Prostate gland (tissue), 2 donors: ENCODE measurements around the gene SH3BGRL. TPM values are rescaled to one million over a fixed set of nuclear protein-coding genes. Genes with fewer than 3 reads are reported as not detected.

Experiments used
- DNase-seq: peaks from one replicate; pipeline ENCODE4 v3.0.0-alpha.2; 2019; ENCODE audit warnings: low spot score
- H3K27ac ChIP-seq, 2 donors: fragments of 200-600 bp; sonication (generic); 2 replicates each; pipeline ENCODE4 v1.5.1; 2017 to 2019
- H3K27me3 ChIP-seq: fragments of 200-600 bp; sonication (generic); replicated peaks from 2 replicates; pipeline ENCODE4 v1.5.1; 2019; ENCODE audit not compliant: insufficient read depth
- H3K36me3 ChIP-seq, 2 donors: fragments of 200-600 bp; sonication (generic); 1 replicate in 1 of 2; 2 replicates in 1 of 2; pipeline versions ENCODE4 v1.5.1 to v1.8.1; 2017 to 2019
- H3K4me1 ChIP-seq: fragments of 200-600 bp; sonication (generic); replicated peaks from 2 replicates; pipeline ENCODE4 v1.5.1; 2019
- H3K4me3 ChIP-seq, 2 donors: fragments of 200-600 bp; sonication (generic); 2 replicates each; pipeline ENCODE4 v1.5.1; 2017 to 2019
- H3K9me3 ChIP-seq: fragments of 200-600 bp; sonication (generic); 2 replicates; pipeline ENCODE4 v1.5.1; 2017
- CTCF ChIP-seq, 4 experiments: fragments of 200-600 bp in 2 of 4; fragments of 450-650 bp in 2 of 4; sonication (generic) in 2 of 4; IDR thresholded peaks; 1 replicate in 3 of 4; 2 replicates in 1 of 4; pipeline ENCODE4 v1.5.1; 2016 to 2019; ENCODE audit warnings: antibody characterized with exemption in 4 of 4, mild to moderate bottlenecking in 2 of 4, moderate library complexity in 2 of 4
- POLR2A ChIP-seq: fragments of 450-650 bp; IDR thresholded peaks from one replicate; pipeline ENCODE4 v1.6.1; 2016; ENCODE audit warnings: antibody characterized with exemption, mild to moderate bottlenecking
- POLR2AphosphoS5 ChIP-seq: sonication (generic); formaldehyde crosslinking; IDR thresholded peaks from one replicate; pipeline ENCODE4 v1.6.1; 2017; ENCODE audit warnings: antibody characterized with exemption
- WGBS: methylation state at CpG from one replicate; pipeline ENCODE4 v1.1.5; 2018; 5-methylcytosine and 5-hydroxymethylcytosine counted together
- intact Hi-C: fragments of 100-400 bp; cut with DNase I; formaldehyde crosslinking; loops from one replicate; pipeline ENCODE4 v1.14.2; 2022
- total RNA-seq, 2 donors: library from RNA; depleted of rRNA; stranded (reverse); fragments of >200 nt; gene quantifications; one replicate each; pipeline ENCODE4 v1.1.0, GENCODE V29; 2016

SH3BGRL gene
- total RNA-seq: 100 to 1,000 TPM; 108 to 181 TPM

GRCh38 chrX:81201671-81202455 is at the start of gene SH3BGRL, which contains the start of gene HMGN5:
Gene SH3BGRL, plus strand, starts transcription at chrX:81202102. Its CDS starts 99 bp downstream, at chrX:81202201.
Gene HMGN5, minus strand, starts transcription at chrX:81201913. Its CDS starts 80,364 bp downstream, at chrX:81121549.
- TF ChIP-seq POLR2A (no peak), POLR2AphosphoS5 (peak; percentile 43), CTCF (IDR thresholded peaks at IDR 0.05) (no peak)
- no peaks in the 10 kb centered on the region for H3K4me1 ChIP-seq
- peak within 1 kb of the TSS; percentile 43 to 46 for H3K4me3 ChIP-seq
- no peaks in the 10 kb centered on the region for H3K36me3 ChIP-seq
- peak within 1 kb of the TSS; percentile 65 to 75 for H3K27ac ChIP-seq
- peak; percentile 64 for DNase-seq
- WGBS: under 1% methylated on average over 22 of the region's 23 CpGs
- no peaks in the 10 kb centered on the region for H3K27me3 ChIP-seq
- no peaks in the 10 kb centered on the region for H3K9me3 ChIP-seq
- intact Hi-C loops: loop anchor here (10.0 kb wide), 1 partner anchor 63 kb away; no protein-coding TSS in a partner anchor

- no peaks in the 10 kb centered on the region for H3K36me3 ChIP-seq
- H3K4me1 ChIP-seq: no peaks in the 10 kb centered on the region
- DNase-seq: no peak
- no peaks in the 10 kb centered on the region for H3K9me3 ChIP-seq
- H3K27me3 ChIP-seq: no peaks in the 10 kb centered on the region
- H3K4me3 ChIP-seq: no peak overlapping the region
- H3K27ac ChIP-seq: no peak overlapping the region
- TF ChIP-seq POLR2A: no peak
- no peak for TF ChIP-seq CTCF (IDR thresholded peaks at IDR 0.05)
- no peak for TF ChIP-seq POLR2AphosphoS5
- intact Hi-C loops: no loop called here
- WGBS: 98% methylated on average over 3 of the region's 3 CpGs
Observed at GRCh38 chrX:81168391-81168790, 33.5 kb upstream of the SH3BGRL start.

GRCh38 chrX:81174286-81174685 is 27.6 kb upstream of the SH3BGRL start:
- no peak overlapping the region for H3K4me3 ChIP-seq
- H3K27me3 ChIP-seq: no peaks in the 10 kb centered on the region
- TF ChIP-seq POLR2AphosphoS5 (no peak), CTCF (IDR thresholded peaks at IDR 0.05) (peak in 2 of 4 experiments; percentile 21 to 33), POLR2A (no peak)
- intact Hi-C loops: loop anchor here (10.0 kb wide), 2 partner anchors 201 to 241 kb away; no protein-coding TSS in a partner anchor
- no peaks in the 10 kb centered on the region for H3K4me1 ChIP-seq
- no peak overlapping the region for H3K27ac ChIP-seq
- no peaks in the 10 kb centered on the region for H3K36me3 ChIP-seq
- DNase-seq: no peak
- WGBS: 12% methylated on average over 1 of the region's 1 CpG
- H3K9me3 ChIP-seq: no peaks in the 10 kb centered on the region

- Histone ChIP-seq H3K36me3 (no peaks in the 10 kb centered on the region), H3K9me3 (no peaks in the 10 kb centered on the region), H3K4me3 (no peak overlapping the region), H3K4me1 (no peaks in the 10 kb centered on the region), H3K27ac (no peak overlapping the region), H3K27me3 (no peaks in the 10 kb centered on the region)
- TF ChIP-seq CTCF (IDR thresholded peaks at IDR 0.05) (no peak), POLR2AphosphoS5 (no peak), POLR2A (no peak)
- whole genome bisulfite sequencing: 100% methylated on average over 2 of the region's 2 CpGs
- intact Hi-C loops: no loop called here
- DNase-seq: no peak
Observed at GRCh38 chrX:81195259-81195658, 6.6 kb upstream of the SH3BGRL start.

GRCh38 chrX:81195712-81196111 is 6.2 kb upstream of the SH3BGRL start:
- peak; percentile 6 for DNase-seq
- intact Hi-C loops: no loop called here
- WGBS: 17% methylated on average over 5 of the region's 5 CpGs

More at GRCh38 chrX:81195712-81196111, 6.2 kb upstream of the SH3BGRL start:
- Histone ChIP-seq H3K36me3 (no peaks in the 10 kb centered on the region), H3K9me3 (no peaks in the 10 kb centered on the region), H3K27ac (no peak overlapping the region), H3K4me3 (no peak overlapping the region), H3K27me3 (no peaks in the 10 kb centered on the region), H3K4me1 (no peaks in the 10 kb centered on the region)
- TF ChIP-seq POLR2A: no peak
- TF ChIP-seq CTCF (IDR thresholded peaks at IDR 0.05): peak in 2 of 4 experiments; percentile 10 to 54
